KOPT-K1 (cell line): ENCODE results near the gene RHOBTB3.
"Not testable (repeated sequence)": the region's sequence is repeated elsewhere in the genome, so short reads cannot be mapped to it uniquely, and the experiment has no call there.

ENCODE experiments used
- H3K27ac ChIP-seq: fragments of 200-600 bp; sonication (generic); 2 replicates; pipeline ENCODE4 v1.5.1; 2016; ENCODE audit warnings: antibody characterized with exemption, mild to moderate bottlenecking, low read depth, low read length; ENCODE audit not compliant: poor library complexity, severe bottlenecking
- H3K36me3 ChIP-seq: fragments of 200-600 bp; sonication (generic); 2 replicates; pipeline ENCODE4 v1.5.1; 2017; ENCODE audit warnings: antibody characterized with exemption, mild to moderate bottlenecking, low read length, moderate library complexity; ENCODE audit not compliant: insufficient read depth
- H3K9me3 ChIP-seq: fragments of 200-600 bp; sonication (generic); 2 replicates; pipeline ENCODE4 v1.5.1; 2017; ENCODE audit warnings: antibody characterized with exemption, low read length, mild to moderate bottlenecking; ENCODE audit not compliant: insufficient read depth, poor library complexity, severe bottlenecking

The RHOBTB3 gene

GRCh38 chr5:95836971-95837370, 105.8 kb downstream of the RHOBTB3 start:
- not testable (repeated sequence) for H3K36me3 ChIP-seq, H3K9me3 ChIP-seq, H3K27ac ChIP-seq

DNA sequence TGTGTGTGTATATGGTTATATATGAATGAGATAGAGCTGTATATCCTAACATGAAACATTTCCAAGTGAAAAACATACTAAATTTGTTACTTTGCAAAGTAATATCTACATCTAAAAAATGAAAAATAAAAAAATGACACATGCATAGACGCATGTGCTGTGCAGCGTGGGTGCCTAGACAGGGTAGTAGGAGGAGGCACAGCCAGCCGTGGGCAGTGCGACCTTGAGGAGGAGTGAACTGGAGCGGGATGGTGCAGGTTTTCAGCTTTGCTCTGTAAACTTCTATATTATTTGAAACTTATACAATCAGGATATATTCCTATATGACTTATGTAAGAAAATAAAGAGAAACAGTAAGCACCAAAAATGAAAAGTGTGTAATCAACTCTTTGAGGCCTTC, 106.4 kb downstream of the RHOBTB3 start:
- H3K9me3 ChIP-seq, result no peaks in the 10 kb centered on the region
- H3K36me3 ChIP-seq, result no peaks in the 10 kb centered on the region
- no peak overlapping the region for H3K27ac ChIP-seq

GRCh38 chr5:95838001-95838520, 106.9 kb downstream of the RHOBTB3 start:
- Histone ChIP-seq H3K27ac (no peak overlapping the region), H3K36me3 (no peaks in the 10 kb centered on the region), H3K9me3 (no peaks in the 10 kb centered on the region)

DNA sequence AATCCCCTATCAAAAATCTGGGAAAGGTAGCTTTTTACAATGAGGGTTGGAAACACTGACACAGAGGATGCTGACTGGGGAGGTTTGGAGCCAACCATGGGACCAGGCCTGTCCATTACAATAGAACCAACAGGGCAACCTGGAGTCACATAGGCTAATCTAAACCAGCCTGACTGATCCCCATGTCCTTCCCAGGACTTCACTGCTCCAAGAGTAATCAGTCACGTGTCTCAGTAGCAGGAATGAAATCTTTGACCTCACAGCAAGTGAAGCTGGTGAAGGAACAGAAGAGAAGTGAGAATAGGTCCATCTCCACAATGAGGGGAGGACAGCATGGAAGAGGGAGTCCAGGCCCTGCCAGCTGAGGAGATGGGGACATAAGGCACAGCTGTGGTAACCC, 107.4 kb downstream of the RHOBTB3 start:
- Histone ChIP-seq H3K36me3 (no peaks in the 10 kb centered on the region), H3K27ac (no peak overlapping the region), H3K9me3 (no peaks in the 10 kb centered on the region)

GRCh38 chr5:95839658-95840057, 108.5 kb downstream of the RHOBTB3 start:
- Histone ChIP-seq H3K9me3 (no peaks in the 10 kb centered on the region), H3K36me3 (no peaks in the 10 kb centered on the region), H3K27ac (no peak overlapping the region)

DNA sequence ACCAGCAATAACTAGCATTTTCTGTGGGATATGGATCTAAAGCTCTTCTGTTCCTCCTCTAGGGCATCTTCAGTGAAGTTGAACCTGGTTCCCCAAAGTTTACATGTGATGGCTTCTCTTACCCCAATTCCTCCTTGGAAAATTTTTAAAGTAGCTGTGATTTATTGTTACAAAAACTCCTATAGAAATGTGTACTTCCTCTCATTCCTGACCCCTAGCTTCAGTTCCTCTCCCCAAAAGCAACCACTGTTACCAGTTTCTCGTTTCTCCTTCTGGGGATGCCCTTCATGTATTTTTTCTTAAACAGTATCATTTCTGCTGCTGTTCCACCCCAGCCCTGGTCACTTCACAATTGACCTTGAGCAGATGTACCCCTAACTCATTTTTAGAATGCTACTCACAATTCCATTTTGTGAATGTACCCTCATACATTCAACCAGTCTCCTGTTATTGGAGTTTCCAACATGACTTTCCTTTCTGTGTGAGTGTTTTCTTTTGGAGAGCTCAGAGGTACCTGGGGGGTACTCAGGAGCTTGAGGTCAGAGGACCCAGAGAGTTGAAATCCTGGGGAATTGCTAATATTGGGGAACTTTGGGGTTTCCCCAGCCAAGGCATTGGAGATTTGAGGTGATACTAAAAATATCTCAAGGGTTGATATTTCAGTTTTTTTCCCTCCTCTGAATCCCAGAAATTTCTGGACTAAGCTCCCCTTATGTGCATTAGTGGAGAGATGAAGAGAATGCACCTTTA, 110.0 kb downstream of the RHOBTB3 start:
- Histone ChIP-seq H3K9me3 (no peaks in the 10 kb centered on the region), H3K27ac (no peak overlapping the region), H3K36me3 (no peaks in the 10 kb centered on the region)

DNA sequence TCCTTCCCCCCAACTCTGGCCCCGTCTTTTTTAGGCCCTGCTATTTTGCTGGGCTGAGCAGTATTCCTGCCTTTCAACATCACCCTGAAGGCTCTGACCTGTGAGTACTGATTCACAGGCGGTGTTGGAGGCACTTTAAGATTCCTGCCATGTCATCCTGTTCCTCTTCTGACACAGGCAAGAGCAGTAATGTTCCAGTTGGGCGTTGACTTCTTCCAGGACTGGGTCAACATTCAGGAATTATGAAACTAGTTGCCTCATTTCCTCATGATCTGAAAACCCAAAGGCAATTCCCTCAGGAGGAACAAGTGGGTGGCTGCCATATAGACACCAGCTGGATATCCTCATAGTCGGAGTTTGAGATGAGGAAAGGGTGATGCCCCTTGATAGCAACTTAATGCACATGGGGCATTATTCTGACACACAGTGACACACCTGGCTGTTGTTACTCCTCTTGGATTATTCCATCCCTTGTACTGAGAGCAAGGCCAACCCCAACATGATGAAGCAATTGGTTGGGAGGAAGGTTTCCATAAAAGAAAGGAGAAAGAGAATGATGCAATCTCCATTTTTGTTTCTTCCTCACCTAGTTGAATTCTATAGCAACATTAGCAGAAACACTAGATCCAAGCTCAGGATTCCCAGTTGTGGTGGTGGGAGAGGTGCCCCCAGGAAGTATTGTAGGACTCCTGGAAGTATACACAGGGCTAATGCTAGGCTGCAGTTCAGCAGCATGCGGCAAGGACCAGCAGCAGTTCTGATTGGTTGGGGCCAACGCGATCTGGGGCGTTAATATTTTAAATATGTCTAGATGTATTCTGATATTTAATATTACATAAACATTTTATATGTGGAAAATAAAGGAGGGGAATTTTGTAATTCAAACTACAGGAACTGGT, 111.0 kb downstream of the RHOBTB3 start:
- no peaks in the 10 kb centered on the region for H3K9me3 ChIP-seq
- no peaks in the 10 kb centered on the region for H3K36me3 ChIP-seq
- H3K27ac ChIP-seq, result no peak overlapping the region

- H3K27ac ChIP-seq, result peak overlapping the region; percentile 35
- H3K9me3 ChIP-seq, result no peaks in the 10 kb centered on the region
- no peaks in the 10 kb centered on the region for H3K36me3 ChIP-seq
These were observed 111.9 kb downstream of the RHOBTB3 start for GRCh38 chr5:95842854-95843544.

- Histone ChIP-seq H3K36me3 (no peaks in the 10 kb centered on the region), H3K9me3 (no peaks in the 10 kb centered on the region), H3K27ac (peak overlapping the region; percentile 35)
These were observed 112.6 kb downstream of the RHOBTB3 start for GRCh38 chr5:95843733-95844223.

DNA sequence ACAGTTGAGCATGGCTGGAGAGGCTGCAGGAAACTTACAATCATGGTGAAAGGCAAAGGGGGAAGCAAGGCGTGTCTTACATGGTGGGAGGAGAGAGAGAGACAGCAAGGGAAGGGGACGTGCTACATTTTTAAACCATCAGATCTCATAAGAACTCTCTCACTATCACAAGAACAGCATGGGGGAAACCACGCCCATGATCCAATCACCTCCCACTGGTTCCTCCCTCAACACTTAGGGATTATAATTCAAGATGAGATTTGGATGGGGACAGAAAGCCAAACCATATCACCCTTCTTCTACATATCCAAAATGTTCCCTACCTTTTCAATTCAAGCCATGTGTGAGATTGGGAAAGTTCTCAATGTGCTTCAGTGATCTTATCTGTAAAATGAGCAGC, 114.3 kb downstream of the RHOBTB3 start:
- no peak overlapping the region for H3K27ac ChIP-seq
- no peaks in the 10 kb centered on the region for H3K36me3 ChIP-seq
- no peaks in the 10 kb centered on the region for H3K9me3 ChIP-seq
